DND-41 (cell line): Measurements from ENCODE around the gene DAB1.

ENCODE experiments used
- EZH2 ChIP-seq: IDR thresholded peaks from 3 replicates; pipeline ENCODE4 v1.6.1; 2012; ENCODE audit warnings: borderline replicate concordance, low read depth, mild to moderate bottlenecking, moderate library complexity, low read length, inconsistent platforms; ENCODE audit not compliant: severe bottlenecking
- TF ChIP-seq, protein P1 (sequence below): IDR thresholded peaks from 2 replicates; pipeline ENCODE4 v1.5.1; 2012; ENCODE audit warnings: borderline replicate concordance, low read length, moderate library complexity, mild to moderate bottlenecking; ENCODE audit not compliant: poor library complexity, severe bottlenecking; ENCODE audit errors: extremely low read depth

DNA sequence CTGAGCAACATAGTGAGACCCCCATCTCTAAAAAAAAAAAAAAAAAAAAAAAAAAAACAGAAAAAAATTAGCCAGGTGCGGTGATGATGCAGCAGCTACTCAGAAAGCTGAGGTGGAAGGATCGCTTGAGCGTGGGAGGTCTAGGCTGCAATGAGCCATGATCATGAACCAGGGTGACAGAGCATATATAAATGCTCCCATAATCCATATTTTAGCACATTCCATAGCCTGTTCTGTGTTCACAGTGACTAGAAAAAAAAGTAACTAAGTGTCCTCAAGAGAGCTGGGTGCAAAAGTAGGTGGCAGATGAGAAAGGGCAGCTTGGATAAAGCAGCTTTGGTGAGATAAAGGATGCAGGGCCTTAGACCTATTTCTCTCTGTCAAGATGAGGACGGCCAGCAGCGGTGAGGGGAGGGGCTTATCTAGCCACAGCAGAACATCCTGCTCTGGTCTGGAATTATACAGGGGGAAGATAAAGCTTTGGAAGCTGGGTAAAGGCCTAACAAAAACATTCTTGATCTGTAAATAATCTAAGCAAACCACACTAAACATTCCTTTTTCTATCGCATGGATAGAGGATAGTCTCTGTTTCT lies 205.3 kb downstream of the DAB1 start:
- TF ChIP-seq, protein P1, sequence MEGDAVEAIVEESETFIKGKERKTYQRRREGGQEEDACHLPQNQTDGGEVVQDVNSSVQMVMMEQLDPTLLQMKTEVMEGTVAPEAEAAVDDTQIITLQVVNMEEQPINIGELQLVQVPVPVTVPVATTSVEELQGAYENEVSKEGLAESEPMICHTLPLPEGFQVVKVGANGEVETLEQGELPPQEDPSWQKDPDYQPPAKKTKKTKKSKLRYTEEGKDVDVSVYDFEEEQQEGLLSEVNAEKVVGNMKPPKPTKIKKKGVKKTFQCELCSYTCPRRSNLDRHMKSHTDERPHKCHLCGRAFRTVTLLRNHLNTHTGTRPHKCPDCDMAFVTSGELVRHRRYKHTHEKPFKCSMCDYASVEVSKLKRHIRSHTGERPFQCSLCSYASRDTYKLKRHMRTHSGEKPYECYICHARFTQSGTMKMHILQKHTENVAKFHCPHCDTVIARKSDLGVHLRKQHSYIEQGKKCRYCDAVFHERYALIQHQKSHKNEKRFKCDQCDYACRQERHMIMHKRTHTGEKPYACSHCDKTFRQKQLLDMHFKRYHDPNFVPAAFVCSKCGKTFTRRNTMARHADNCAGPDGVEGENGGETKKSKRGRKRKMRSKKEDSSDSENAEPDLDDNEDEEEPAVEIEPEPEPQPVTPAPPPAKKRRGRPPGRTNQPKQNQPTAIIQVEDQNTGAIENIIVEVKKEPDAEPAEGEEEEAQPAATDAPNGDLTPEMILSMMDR = no peak
- no peak for TF ChIP-seq EZH2
